ENCODE measurements around the gene EPB41L4B. TPM values are rescaled to one million over a fixed set of nuclear protein-coding genes. Genes with fewer than 3 reads are reported as not detected.

Gene EPB41L4B
- total and polyA plus RNA-seq, 8 donors = 10.3 to 17.7 (median 15.3) TPM

- no peak for ATAC-seq
Observed at GRCh38 chr9:109317979-109318741, 2.7 kb downstream of the EPB41L4B start.

DNA sequence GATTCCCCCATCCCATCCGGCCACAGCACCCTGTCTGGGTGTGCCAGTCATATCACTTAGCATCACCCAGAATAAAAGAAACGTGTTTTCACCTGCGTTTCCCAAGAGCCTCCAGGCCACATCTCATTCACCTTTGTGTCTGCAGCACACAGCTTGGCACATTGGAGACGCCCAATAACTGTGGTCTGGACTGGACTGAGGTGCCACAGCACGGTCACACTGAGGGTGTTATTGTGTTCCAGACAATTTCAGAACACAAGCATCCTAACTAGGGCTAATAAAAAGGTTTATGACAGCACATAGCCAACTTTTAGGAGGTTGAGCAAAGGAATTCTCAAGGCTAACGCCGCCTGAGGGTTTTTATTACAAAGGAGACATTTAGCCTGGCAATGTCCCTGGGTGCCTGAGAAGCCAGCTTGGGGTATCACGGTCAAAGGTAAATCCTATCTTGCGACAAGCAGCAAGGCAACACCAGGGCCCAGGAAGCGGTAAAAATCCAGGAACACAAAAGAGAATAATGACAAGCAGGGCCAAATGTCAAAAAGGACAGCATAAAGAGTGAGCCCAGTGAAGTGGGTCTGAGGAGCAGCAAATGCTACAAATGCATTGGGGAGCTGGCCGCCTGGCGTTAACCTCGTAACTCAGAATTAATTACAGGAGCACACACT lies 3.4 kb downstream of the EPB41L4B start:
- DNase-seq = no peak
- TF ChIP-seq CTCF (IDR thresholded peaks at IDR 0.05) = no peak
- H3K4me1 ChIP-seq = peaks cover 0 to 40% of the 10 kb centered on the region in 2 donors
- H3K27me3 ChIP-seq = peaks cover 10 to 84% of the 10 kb centered on the region in 2 donors
- intact Hi-C loops (cut with DNase I) = no loop called here
- no peaks in the 10 kb centered on the region for H3K9me3 ChIP-seq
- no peak overlapping the region for H3K27ac ChIP-seq
- no peaks in the 10 kb centered on the region for H3K36me3 ChIP-seq
- no peak for ATAC-seq
- H3K4me3 ChIP-seq = no peak overlapping the region

More at GRCh38 chr9:109317979-109318741, 2.7 kb downstream of the EPB41L4B start:
- Histone ChIP-seq H3K27me3 (peaks cover 10 to 86% of the 10 kb centered on the region in 2 donors), H3K4me1 (peaks cover 0 to 40% of the 10 kb centered on the region in 2 donors), H3K9me3 (no peaks in the 10 kb centered on the region), H3K36me3 (no peaks in the 10 kb centered on the region), H3K27ac (no peak overlapping the region), H3K4me3 (no peak overlapping the region)
- intact Hi-C loops (cut with DNase I) = no loop called here
- TF ChIP-seq CTCF (IDR thresholded peaks at IDR 0.05) = no peak
- DNase-seq = no peak

DNA sequence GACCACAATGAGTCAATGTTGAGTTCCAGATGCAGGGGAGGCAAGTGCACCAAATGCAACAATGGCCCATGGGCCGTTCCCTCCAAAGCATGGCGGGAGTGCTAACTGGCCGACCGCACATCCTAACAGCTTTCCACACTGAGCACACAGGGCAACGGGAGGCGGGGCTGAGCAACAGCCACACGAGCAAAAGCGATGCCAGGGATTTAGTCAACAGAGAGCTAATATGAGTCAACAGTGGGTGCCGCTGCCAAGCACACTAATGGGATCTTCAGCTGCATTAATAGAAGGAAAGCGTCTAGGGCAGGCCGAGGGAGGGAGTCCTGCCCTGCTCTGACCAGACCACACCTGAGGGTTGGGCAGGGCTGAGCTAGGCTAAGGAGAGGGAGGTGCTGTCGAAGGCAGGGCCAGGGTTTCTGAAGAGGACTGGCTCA lies 4.6 kb downstream of the EPB41L4B start:
- TF ChIP-seq CTCF (IDR thresholded peaks at IDR 0.05) = no peak
- DNase-seq (peak in 3 of 4 donors; percentile 63 to 88 (median 85)), ATAC-seq (peak; percentile 85)
- H3K36me3 ChIP-seq = no peaks in the 10 kb centered on the region
- peaks cover 10 to 84% of the 10 kb centered on the region in 2 donors for H3K27me3 ChIP-seq
- peak overlapping the region in 1 of 2 donors; percentile 59 for H3K27ac ChIP-seq
- intact Hi-C loops (cut with DNase I) = no loop called here
- H3K9me3 ChIP-seq = no peaks in the 10 kb centered on the region
- H3K4me3 ChIP-seq = no peak overlapping the region
- H3K4me1 ChIP-seq = peaks cover 0 to 36% of the 10 kb centered on the region in 2 donors

DNA sequence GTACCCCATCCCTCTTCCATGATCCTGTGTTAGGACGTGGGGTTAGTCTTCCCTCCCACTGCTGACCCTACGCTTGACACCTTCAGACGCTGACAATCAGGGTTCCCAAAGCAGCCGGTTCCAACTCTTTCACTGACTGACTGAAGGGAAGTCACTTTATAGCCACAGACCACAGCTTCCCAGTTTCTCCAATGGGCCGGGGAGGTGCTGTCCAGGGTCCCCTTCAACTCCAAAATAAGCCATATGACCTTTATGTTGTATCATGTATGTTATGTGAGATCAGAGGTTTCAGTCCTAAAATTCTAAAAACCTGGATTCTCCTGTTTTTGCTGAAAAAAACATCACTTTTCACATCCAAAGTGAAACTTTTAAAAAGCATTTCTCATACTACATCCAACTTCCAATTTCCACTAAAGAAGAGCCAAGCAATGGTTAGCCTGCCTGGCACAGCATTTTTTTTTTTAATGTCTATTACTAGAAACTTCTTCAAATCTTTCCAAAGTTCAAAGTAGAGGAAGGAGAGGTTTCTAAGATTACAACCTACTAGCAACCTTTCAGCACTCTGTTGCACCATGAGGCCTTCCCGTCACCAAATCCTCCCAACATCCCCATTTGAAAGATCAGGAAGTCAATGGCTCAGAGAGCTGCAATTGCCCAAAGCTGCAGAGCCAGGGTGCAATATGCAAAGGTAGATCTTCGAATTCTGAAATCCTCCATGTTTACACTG lies 5.2 kb downstream of the EPB41L4B start:
- peaks cover 10 to 84% of the 10 kb centered on the region in 2 donors for H3K27me3 ChIP-seq
- DNase-seq (no peak), ATAC-seq (no peak)
- no peaks in the 10 kb centered on the region for H3K9me3 ChIP-seq
- intact Hi-C loops (cut with DNase I) = no loop called here
- H3K27ac ChIP-seq = peak overlapping the region in 1 of 2 donors; percentile 59
- no peaks in the 10 kb centered on the region for H3K36me3 ChIP-seq
- no peak overlapping the region for H3K4me3 ChIP-seq
- peaks cover 0 to 32% of the 10 kb centered on the region in 2 donors for H3K4me1 ChIP-seq
- TF ChIP-seq CTCF (IDR thresholded peaks at IDR 0.05) = no peak

All from left lung (tissue), 10 donors.